Dermis microvascular lymphatic vessel endothelial cell (primary cell): ENCODE measurements around the gene MAPKBP1. TPM values are rescaled to one million over a fixed set of nuclear protein-coding genes. Genes with fewer than 3 reads are reported as not detected.
A peak's percentile ranks its signal among the peaks of the same experiment; 100 is the strongest.
"Not testable (repeated sequence)": the region's sequence is repeated elsewhere in the genome, so short reads cannot be mapped to it uniquely, and the experiment has no call there.

Experiments used
- DNase-seq, 2 donors: peaks; one replicate each; pipeline versions ENCODE4 v3.0.0 to v3.0.0-alpha.2; 2010; ENCODE audit warnings: low read depth in 2 of 2
- total RNA-seq: library from RNA; depleted of rRNA; stranded (reverse); fragments of >200 nt; gene quantifications from 2 replicates; pipeline ENCODE4 v1.2.1, GENCODE V29; 2014

MAPKBP1 gene
- total RNA-seq, 1 donor from 2014 or later, result 8.7 TPM

- no peak for DNase-seq
Observed at GRCh38 chr15:41825145-41825544, 50.9 kb downstream of the MAPKBP1 start.

GRCh38 chr15:41825572-41826535 lies 51.6 kb downstream of the MAPKBP1 start:
- no peak for DNase-seq

- DNase-seq, result no peak
Observed at GRCh38 chr15:41827290-41827879, 53.1 kb downstream of the MAPKBP1 start.

GRCh38 chr15:41827880-41828806 lies 53.9 kb downstream of the MAPKBP1 start, which contains the start of gene JMJD7:
TSS of gene JMJD7 (plus strand) at chr15:41828092. CDS start at chr15:41828125, 33 bp downstream.
- DNase-seq, result peak; percentile 57 to 89

DNA sequence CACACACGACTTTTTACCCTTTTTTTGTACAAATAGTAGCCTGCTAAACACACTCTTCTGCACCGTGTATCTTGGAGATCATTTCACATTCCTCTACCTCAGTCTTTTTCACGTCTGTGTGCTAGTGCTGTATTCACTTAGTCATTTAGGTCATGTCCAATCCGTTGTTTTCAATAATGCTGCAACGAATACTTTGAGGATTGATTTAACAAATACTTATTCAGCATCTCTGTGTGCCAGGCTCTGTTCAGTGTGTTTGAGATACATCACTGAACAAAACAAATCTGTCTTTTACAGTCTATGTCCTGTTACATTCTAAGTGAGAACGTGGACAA lies 54.5 kb downstream of the MAPKBP1 start:
- peak in 1 of 2 donors; percentile 9 for DNase-seq

GRCh38 chr15:41829959-41830646 lies 55.8 kb downstream of the MAPKBP1 start:
- DNase-seq, result no peak

DNA sequence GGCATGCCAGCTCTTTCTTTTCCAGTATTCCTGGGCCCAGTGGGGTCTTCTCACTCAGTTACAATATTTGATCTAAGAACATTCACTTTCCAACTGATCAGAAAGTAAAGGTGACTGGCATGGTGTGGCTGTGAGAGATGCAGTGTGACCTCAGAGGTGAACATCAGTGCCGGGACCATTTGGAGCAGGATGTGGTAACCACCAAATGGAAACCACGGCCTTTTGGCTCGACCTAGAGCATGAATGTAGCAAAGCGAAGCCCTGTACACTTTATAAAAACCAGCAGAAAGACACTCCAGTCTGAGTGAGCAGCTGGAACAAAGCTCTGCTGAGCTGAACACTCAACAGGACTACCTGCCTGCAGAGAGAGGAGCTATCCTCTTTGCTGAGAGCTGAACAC lies 57.0 kb downstream of the MAPKBP1 start:
- not testable (repeated sequence) for DNase-seq

DNA sequence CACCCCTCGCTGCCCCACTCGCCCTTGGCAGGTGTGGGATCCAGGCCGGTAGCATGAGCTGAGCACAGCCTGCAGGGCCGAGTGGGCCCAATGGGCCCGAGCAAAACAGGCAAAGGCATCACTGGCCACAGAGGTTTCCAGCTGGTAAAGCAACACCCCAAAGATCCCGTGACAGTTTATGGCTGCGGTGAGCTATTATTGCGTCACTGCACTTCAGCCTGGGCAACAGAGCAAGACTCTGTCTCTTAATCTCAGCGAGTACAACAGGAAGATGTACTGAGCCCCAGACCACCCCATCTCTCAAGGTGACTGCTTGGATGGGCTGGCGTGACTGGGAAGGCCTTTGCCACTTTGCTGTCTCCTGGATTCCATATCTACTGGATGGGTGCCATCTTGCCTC lies 57.9 kb downstream of the MAPKBP1 start:
- no peak for DNase-seq

GRCh38 chr15:41832875-41833274 lies 58.6 kb downstream of the MAPKBP1 start:
- no peak for DNase-seq

DNA sequence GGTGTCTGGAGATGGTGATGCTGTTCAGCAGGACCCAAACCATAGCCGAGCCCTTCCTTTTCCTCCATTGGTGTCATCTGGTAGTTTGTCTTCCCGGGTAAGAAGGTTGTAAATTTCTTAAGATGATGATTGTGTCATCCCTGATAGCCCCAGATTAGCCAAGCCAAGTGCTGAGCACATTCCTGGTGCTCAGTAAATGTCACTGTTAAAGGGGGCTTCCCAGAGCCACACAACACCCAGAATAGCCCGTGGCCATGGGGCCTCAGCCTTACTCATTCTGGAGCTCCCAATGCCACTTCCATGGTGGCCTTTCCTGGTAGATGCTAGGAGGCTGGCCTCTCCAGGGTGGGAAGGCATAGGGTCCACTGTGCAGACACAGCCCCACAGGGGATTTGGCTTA lies 59.8 kb downstream of the MAPKBP1 start:
- no peak for DNase-seq

DNA sequence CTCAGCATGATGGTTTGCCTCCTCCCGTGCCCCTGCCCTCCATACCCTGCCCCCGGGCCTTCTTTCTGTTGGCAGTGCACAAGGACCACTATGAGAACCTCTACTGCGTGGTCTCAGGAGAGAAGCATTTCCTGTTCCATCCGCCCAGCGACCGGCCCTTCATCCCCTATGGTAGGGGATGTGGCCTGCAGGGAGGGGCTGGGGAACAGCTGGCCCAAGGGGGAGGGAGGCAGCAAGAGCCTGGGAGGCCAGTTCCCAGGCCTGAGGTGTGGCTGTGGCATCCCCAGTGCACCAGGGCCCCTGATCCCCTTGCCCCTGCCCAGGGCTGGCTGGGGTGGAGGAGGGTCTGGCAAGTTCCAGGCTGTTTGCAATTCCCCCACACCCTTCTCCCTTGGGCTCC lies 61.8 kb downstream of the MAPKBP1 start:
- DNase-seq, result no peak

DNA sequence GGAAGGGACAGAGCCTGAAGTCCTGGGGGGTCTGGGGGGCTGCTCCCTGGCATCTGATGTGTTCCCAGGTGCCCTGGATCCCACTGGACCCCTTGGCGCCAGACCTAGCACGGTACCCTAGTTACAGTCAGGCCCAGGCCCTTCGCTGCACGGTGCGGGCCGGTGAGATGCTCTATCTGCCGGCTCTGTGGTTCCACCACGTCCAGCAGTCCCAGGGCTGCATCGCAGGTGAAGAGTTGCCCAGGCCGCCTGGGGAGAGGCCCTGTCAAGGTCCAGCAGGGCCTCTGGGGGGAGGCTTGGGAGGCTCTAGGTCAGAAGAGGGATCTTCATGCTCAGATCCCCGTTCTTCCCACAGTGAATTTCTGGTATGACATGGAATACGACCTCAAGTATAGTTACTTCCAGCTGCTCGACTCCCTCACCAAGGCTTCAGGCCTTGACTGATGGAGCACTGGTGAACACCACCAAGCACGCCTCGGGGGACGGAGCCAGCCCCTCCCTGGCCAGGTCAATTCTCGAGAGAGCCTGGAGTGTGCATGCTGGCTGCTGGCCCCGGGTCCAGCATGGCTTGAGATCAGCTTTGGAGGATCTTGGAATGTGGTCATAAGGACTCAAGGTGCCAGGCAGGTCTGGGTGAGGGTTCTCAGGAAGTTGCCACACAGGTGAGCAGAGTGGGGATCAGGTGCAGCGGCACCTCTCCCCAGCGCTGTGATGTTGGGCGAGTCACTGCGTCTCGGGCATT lies 62.6 kb downstream of the MAPKBP1 start:
- DNase-seq, result no peak

- no peak for DNase-seq
Observed at GRCh38 chr15:41838400-41838897, 64.2 kb downstream of the MAPKBP1 start, which contains the start of gene PLA2G4B. TSS of gene PLA2G4B (plus strand) at chr15:41838847. CDS start at chr15:41838914, 67 bp downstream.

DNA sequence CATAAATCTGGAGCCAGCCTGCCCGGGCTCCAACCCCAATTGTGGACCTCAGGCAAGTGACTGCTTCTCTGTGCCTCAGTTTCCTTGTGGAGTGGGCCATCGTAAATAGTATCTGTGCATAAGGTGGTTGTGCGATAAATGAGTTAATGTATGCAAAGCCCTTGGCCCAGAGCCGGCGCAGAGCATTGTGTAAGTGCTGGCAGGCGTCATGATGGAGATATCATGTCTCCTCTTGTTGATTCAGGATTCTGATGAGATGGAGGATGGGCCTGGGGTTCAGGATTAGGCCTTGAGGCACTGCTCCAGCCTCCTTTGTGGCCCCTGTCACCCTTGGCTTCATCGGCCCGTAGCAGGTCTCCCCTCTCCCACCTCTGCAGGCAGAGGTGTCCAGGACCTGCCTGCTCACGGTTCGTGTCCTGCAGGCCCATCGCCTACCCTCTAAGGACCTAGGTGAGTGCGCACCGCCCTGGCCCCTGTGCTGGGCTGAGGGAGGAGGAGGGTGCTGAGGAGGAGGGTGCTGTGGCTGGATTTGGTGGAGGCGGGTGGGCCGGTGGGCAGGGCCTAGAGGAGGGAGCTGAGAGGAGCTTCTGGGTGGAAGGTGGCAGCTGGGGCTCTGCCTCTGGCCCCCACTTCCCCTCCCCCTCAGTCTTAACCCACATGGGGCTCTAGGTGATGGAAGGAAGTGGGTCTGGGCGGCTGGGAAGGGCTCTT lies 65.7 kb downstream of the MAPKBP1 start:
- DNase-seq, result no peak

GRCh38 chr15:41840673-41841072 lies 66.4 kb downstream of the MAPKBP1 start:
- DNase-seq, result no peak

GRCh38 chr15:41841131-41841530 lies 66.8 kb downstream of the MAPKBP1 start:
- DNase-seq, result no peak

GRCh38 chr15:41842229-41842628 lies 67.9 kb downstream of the MAPKBP1 start:
- DNase-seq, result no peak

DNA sequence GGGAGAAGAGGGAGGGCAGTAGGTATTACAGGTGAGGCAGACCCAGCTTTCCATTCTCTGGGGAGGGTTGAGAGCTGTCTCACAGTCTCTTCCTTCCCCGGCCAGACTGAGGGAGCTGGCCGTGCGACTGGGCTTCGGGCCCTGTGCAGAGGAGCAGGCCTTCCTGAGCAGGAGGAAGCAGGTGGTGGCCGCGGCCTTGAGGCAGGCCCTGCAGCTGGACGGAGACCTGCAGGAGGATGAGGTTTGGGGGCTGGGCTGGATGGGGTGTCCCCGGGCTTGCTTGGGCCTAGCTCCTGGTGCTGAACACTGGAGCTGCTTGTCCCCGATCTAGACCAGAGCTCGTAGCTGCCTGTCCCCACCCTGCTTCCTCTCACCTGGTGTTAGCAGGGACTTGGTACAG lies 69.3 kb downstream of the MAPKBP1 start:
- no peak for DNase-seq

DNA sequence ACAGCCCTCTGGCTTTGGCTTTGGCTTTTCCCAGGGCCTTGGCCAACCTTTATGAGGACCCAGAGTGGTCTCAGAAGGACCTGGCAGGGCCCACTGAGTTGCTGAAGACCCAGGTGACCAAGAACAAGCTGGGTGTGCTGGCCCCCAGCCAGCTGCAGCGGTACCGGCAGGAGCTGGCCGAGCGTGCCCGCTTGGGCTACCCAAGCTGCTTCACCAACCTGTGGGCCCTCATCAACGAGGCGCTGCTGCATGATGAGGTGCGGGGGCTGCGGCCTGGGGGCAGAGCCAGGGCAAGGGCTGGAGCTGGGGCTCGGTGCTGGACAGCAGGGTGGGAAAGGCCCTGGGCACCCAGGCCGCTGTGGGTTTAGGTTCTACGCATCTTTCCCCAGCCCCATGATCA lies 70.5 kb downstream of the MAPKBP1 start:
- DNase-seq, result no peak

- DNase-seq, result no peak
Observed at GRCh38 chr15:41847206-41847605, 72.9 kb downstream of the MAPKBP1 start.
